GM18502 (cell line): ENCODE results near the gene COMT.
"Not testable (repeated sequence)": the region's sequence is repeated elsewhere in the genome, so short reads cannot be mapped to it uniquely, and the experiment has no call there.

Experiments used
- ATAC-seq: cut with Tn5 transposase; IDR thresholded peaks from one replicate; pipeline ENCODE4 v1.9.1; 2021; ENCODE audit warnings: mild to moderate bottlenecking; ENCODE audit not compliant: unreplicated experiment, poor library complexity

Gene COMT

GRCh38 chr22:19927696-19928095, 13.9 kb upstream of the COMT start:
- no peak for ATAC-seq

DNA sequence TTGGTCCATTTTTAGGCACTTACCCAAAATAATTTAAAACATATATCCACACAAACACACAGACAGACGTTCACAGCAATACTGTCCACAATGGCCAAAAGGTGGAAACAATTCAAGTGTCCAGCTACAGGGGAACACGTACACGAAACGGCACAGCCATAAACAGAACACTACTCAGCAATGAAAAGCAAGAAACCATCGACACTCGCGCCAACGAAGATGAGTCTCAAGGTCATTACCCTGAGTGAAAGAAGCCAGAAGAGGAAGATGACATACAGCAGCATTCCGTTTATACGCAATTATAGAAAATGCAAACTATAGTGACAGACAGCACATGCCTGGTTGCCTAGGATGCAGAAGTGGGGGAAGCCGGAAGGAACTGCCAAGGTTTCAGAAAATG, 13.4 kb upstream of the COMT start:
- ATAC-seq, result no peak

DNA sequence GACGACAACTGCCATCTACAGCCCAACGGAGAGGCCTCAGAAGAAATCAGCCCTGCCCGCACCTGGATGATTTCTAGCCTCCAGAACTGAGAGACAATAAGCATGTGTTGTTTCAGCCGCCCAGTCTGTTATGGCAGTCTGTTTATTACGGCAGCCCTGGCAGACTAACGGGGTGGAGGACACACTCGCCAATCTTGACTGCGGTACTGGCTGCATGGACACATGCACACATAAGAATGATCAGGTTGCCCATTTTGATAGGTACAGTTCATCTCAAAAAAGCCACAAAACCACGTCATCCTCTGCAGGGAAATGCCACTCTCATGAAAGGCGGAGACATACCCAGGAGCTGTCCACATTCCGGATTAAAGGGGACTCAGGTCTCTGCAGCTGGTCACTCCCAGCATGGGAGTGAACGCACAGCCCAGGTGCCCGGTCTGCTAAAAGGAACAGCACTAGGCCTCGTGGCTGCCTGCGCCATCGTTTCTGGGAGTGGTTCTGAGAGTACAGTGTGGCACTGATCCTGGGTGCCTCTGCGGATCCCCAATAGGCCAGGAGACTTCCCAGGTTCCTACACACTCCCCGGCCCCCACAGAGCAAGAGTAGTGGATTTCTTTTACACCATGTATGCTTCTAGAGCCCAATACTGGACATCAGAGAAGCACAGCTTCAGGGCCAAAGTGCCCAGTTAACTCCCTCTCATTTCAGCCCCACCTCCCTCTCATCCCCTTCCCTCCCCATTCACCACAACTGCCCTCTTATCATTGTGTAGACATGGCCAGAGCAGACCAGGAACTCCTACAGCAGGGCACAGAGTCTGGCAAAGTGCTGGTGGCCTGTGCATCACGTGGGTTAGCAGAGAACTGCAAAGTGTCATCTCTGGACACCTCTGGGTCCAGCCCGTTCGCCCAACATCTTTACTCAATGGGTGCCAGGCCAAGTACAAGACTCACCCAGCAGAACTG, 11.7 kb upstream of the COMT start:
- no peak for ATAC-seq

DNA sequence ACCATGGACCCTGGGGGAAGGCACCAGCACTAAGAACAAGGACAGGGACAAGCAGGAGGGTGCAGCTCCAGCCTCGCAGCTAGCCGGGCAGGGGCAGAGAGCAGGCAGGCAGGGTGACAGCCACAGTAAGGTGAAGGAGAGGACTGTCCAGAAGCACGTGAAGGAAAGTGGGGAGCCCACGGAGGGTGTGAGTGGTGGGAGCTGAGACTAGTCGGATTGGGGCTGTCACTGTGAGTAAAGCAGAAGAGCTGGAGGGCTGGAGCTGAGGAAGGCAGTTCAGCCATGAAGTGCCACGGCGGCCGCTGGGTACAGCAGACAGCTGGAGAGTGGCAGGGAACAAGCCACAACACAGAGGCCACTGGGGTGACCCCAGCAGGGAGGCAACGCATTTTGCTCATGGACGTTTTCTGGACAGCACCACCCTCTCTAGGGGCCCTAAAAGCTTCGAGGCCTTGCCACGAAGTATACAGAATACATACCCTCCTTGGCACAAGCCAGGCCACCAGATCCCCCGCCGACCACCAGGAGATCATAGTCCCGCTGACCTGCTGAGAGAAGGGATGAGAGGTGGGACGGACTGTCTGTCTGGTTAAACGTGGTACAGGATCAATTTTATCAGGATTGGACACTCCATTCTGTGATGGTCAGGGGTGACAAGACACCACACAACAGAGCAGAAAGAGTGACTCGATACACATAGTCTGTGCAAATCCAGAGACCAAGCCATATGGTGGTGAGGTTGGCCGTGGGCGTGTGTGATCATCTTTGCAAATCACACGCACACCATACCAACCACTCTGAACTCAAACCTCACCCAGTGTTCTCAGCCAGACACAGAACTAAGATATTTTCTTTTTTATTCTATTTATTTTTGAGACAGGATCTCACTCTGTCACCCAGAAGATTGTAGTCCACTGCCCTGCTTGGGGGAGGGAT, 10.8 kb upstream of the COMT start:
- ATAC-seq, result no peak

GRCh38 chr22:19931514-19931913, 10.1 kb upstream of the COMT start:
- ATAC-seq, result no peak

DNA sequence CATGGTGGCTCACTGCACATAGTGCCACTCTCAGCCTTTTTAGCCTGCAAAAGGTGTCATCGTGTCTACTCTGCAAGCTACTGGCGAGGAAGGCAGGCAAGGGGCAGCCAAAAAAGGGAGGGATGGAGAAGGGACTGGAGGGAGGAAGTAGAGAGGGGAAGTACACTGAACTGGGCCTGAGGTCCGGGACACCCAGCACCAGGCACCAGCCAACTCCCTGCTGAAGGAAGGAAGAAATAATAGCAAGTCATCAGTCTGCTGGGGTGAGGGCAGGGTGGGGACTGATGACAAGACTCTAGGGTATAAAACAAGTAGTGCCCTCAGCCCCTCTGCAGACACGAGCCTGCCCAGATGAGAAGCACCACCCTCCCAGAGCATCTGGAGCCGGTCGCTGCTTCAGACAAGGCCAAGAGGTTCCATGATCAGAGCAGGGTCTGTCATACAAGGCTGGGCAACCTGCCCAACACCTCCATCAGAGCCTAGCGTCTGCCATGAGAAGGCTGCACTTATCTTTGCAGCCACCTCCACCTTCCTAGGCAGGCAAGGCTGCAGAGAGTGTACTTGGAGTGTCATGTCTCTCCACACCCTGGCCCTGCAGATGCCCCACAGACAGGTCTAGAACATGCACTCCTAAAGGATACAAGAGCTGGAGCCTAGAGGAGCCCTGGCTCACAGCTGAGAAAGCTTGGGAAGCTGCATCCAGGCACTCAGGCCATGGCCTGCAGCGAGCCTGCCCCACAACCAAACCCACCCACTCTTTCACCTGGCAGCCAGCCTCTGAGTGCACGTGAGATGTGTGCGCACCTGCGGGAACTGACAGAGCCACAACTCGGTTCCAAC, 9.0 kb upstream of the COMT start:
- no peak for ATAC-seq

DNA sequence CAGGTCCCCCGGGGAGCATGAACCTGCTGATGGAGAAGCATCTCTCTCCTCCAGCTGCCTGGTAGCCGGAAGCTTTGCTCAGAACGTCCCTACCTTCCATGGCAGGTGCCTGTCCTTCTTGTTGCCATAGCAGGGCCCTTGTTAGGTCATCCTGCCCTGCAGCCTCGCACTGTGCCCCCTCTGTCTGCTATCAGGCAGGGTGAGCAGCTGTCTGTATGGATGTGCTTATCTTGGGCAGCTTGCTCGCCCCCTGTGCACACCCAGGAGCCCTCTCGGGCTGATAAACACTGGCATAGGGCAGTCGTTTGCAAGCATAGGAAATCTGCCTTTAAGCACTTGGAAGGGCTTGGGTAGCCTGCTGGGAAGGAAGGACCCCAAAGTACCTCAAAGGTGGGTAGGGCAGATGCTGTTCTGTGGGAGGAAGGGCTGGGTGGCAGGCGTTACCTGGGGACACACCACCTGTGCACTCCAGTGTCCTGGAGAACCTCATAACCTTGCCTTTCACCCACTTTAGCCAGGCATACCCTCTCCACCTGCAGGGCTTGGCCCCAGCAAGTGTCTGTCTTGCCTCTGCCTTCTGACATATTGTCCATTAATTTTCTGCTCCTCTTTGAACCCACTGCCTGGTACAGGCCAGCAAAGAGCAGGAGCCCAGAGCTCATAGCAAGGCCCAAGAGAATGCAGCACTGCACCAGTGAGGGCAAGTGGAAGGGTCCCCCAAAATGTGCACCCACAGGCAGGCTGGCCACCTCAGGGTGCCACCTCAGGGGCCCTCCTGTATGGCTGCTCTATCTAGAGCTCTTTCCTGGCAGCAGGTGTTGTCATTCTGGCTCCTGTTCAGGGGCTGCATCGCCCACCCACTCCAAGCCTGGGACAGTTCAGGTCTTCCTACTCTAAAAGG, 8.0 kb upstream of the COMT start:
- no peak for ATAC-seq

GRCh38 chr22:19935123-19935718, 6.4 kb upstream of the COMT start:
- not testable (repeated sequence) for ATAC-seq

- no peak for ATAC-seq
Measured at GRCh38 chr22:19936513-19936912, 5.1 kb upstream of the COMT start.

- ATAC-seq, result no peak
Measured at GRCh38 chr22:19937616-19938473, 3.7 kb upstream of the COMT start.

GRCh38 chr22:19940536-19941364, 822 bp upstream of the COMT start:
- ATAC-seq, result no peak

- ATAC-seq, result peak; percentile 37
Measured at GRCh38 chr22:19942157-19943081, 847 bp downstream of the COMT start.

DNA sequence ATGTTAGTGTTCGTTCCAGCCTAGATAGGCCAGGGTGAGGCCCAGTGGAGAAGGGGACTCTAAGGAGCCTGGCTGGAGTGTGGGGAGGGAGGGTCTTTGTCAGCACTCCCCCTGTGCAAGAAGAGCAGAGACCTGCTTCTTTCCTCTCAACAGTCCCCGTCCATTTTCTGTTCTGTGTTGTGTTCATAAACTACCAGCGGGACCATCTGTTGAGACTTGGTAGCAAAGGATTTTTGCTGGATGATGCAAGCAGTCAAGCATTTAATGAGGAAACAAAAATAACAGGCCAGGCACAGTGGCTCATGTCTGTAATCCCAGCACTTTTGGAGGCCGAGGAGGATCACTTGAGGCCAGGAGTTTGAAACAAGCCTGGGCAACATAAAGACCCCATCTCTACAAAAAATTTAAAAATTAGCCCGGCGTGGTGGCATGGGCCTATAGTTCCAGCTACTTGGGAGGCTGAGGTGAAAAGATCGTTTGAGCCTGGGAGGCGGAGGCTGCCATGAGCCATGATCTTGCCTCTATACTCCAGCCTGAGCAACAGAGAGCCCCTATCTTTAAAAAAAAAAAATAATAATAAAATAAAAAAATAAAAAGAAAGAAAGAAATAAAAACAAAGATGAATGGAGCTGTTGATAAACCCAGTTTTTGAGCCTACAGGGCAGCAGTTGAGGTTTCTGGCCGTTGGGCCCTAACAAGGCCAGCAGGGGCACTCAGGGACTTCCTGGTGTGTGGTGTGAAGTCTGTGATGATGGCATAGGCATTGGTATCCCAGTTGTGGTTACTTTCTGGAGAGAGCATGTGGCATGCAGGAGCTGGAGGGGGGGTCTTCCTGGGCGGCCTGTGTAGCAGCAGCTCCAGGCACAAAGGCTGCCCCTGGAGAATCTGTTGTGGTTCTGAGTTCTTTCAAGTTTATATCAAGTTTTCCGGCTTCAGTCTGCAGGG, 1.8 kb downstream of the COMT start:
- ATAC-seq, result no peak

DNA sequence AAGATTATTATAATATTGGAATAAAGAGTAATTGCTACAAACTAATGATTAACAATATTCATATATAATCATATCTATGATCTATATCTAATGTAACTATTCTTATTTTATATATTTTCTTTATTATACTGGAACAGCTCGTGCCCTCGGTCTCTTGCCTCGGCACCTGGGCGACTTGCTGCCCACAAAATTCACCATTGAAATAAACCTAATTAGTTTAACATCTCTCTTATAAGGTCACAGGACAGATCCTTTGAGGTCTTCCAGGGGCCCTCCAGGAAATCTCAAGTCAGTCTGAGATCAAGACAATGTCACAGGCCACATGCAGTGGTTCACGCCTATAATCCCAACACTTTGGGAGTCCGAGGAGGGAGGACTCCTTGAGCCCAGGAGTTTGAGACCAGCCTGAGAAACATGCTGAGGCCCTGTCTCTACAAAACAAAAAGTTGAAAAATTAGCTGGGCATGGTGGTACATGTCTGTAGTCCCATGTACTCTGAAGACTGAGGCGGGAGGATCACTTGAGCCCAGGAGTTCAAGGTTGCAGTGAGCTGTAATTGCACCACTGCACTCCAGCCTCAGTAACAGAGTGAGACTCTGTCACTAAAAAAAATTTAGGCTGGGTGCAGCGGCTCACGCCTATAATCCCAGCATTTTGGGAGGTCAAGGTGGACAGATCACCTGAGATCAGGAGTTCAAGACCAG, 6.6 kb downstream of the COMT start:
- no peak for ATAC-seq
